ENCODE measurements around the gene IFNA1.
"Not testable (repeated sequence)": the region's sequence is repeated elsewhere in the genome, so short reads cannot be mapped to it uniquely, and the experiment has no call there.

IFNA1 gene

DNA sequence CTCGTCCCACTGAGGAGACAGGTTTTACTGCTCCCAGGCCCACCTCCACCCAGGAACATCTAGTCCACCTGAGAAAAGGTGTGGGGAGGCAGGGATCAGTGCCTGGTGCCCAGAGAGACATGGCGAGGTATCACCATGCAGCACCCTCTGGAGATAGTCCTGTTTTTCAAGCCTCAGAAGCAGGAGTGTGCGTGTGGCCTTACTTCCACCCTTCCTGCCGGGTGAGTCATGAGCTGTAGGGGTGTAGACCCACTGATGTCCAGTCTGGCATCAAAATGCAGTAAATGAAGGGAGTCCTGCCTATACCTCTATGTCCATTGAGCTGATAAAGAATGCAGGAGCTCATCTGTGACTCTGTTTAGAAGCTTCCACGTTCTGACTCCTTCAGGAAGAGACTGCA is 9.1 kb downstream of the IFNA1 start:
- DNase-seq = not testable (repeated sequence)

GRCh38 chr9:21450733-21451394 is 10.6 kb downstream of the IFNA1 start:
- no peak for DNase-seq

GRCh38 chr9:21452681-21453080 is 12.4 kb downstream of the IFNA1 start:
- DNase-seq = no peak

DNA sequence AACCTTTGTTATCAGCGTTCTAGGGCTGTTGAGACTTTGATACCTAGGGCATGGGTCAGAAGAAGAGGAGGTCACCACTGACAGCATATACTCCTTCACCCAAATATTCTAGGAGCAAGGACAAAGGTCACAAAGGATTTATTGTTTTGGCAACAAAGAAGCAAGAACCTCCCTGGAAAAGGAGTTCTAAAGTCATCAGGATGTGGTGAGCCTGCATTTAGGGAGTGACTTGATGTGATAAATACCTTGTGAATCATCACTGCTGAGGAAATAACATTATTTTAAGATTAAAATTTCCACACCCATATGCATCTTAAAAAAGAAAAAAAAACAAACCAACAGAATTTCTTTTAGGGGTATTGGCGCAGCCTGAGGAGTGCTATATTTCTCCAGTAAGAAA is 13.9 kb downstream of the IFNA1 start:
- DNase-seq = no peak

DNA sequence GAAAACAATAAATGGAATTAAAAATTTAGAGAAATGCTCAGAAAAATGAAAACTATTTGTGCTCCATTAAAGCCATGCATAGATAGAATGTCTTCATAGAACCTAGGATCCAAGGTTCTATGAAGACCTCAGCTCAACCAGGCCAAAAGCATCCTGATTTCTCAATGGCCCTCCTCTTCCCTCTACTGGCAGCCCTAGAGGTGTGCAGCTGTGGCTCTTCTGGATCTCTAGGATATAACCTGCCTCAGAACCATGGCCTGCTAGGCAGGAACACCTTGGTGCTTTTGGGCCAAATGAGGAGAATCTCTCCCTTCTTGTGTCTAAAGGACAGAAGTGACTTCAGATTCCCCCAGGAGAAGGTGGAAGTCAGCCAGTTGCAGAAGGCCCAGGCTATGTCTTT is 15.1 kb downstream of the IFNA1 start:
- DNase-seq = no peak

- DNase-seq = no peak
These were observed 21.1 kb downstream of the IFNA1 start for GRCh38 chr9:21461377-21461776.

- no peak for DNase-seq
These were observed 24.9 kb downstream of the IFNA1 start for GRCh38 chr9:21465138-21465537.

- no peak for DNase-seq
These were observed 25.8 kb downstream of the IFNA1 start for GRCh38 chr9:21465859-21466518.

DNA sequence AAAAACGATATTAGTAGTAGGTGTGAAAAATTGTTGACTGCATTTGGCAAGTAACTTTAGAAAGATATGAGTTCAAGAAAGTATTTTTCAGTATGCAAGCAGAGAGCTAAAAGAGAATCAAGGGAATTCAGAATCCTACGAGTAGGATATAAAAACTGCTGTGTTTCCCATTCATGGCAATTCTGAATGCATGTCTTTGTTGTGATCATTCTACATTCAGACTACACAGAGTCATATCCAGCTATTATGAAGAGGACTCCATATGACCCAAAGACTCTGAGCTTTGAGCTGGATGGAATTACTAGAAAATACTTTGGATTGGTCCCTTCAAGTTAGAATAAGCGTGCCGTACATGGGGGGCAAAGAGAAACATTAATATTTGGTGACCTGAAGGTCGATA is 29.9 kb downstream of the IFNA1 start:
- no peak for DNase-seq

- DNase-seq = no peak
These were observed 33.0 kb downstream of the IFNA1 start for GRCh38 chr9:21473236-21473635.

DNA sequence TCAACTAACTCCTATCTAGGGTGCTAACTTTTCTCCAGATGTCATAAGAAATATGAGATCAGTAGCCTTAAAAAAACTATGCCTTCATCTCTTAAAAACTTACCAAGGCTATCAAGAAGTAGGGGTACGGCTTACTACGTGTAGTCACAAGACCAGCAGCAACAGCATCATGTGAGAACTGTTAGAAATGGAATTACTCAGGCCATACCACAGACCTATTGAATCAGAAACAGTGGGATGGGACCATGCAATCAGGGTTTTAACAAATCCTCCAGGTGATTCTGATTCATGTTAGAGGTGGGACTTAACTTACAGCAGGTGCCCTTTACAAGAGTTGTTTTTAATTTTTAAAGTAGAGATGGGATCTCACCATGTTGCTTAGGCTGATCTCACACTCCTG is 37.2 kb downstream of the IFNA1 start:
- DNase-seq = no peak

DNA sequence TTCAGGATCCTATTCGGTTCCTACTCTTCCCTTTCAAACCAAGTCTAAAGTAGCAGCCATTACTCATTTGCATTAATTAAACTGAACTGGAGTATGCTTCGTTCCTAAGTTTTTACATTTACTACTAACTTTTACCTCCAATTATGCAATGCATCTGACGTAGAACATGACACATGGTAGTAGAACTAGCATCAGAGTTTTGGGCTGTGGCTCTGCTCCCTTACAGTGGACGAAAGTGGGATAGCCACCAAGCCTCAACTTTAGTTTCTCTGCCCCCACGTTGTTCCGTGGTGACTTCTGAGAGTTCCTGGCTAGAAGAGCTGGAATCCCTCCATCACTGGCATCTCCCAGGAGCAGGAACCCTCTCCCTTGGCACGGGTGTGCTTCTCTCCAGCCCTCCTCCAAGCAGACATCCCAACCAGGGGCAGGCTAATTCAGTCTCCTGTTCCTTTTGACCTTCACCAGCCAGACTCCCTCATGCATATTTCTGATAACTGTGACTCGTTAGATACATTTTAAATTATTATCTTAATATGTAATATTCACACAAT is 39.0 kb downstream of the IFNA1 start:
- DNase-seq = no peak

DNA sequence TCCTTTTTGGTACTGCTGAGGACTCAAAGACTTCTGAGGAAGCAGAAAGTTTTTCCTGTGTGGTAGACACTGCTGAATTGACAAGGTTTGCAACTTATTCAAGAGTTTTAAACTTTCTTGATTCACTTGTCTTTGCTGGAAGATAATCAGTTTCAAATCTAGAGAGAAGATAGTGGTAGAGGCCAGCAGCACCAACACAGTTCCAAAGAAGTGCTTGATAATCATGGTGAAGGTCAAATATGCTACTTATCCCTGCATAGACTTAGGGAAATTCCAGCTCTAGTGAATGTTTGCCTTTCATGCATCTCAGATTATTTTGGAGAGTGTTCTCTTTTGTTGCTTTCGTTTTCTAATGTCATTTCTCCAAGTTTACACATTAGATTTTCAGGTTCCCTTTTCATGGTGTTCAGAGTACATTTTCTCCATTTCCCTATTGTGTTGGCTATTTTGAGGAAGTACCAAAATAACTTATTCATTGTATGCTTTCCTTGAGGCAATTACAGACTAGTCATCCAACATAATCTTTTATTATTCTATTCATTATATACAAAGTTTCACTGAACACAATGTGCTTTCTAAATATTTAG is 41.3 kb downstream of the IFNA1 start:
- DNase-seq = no peak

DNA sequence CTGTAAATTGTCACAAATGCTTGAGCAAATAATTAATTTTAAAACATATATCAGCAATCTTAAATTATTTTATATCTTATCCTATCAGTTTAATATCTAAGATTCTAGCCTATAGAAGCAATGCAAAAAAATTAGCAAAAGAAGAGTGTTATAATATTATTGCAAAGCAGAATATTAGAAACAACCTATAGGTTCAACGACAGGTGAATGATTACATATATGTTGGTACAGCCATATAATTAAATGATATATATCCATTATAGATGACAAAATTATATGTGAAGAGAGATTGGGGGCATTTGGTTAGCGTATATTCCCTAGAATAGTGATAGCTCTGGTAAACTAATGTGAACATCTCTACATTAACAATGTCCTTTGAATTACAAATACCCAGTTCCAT is 42.0 kb downstream of the IFNA1 start, which contains the start of gene IFNE:
Gene IFNE (minus strand): TSS at position 101 of the 400 bp plus-strand sequence. CDS start 619 bp downstream, outside the sequence.
- DNase-seq = no peak
